CD1c-positive myeloid dendritic cell (primary cell): Measurements from ENCODE around the gene NEDD8.

Experiments
- DNase-seq: peaks from one replicate; pipeline ENCODE4 v3.0.0-alpha.2; 2016; ENCODE audit errors: extremely low spot score

Gene NEDD8

DNA sequence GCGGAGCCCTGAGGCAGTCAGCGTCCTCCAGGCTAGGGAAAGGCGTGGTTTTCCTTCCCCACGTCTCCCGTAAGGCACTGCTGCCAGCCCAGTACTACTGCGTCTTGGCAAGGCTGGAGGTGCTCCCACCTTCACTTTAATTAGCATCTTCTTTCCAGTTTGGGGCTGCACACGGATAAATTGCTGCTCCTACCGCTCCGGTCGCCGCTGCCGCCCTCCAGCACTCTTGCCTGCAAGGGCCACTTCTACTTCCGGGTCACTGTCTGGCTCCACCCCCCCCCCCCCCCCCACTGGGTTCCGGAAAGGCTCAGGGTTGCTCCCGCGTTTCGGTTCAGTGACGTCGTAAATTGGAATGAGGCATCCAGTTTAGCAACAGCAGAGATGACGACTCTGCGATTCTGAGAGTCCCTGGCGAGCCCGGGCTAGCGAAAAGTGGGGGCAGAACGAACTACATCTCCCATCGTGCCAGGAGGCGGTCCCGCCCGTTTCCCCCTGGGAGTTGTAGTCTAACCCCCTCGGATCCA is at the start of gene NEDD8:
TSS of gene NEDD8 (minus strand) at position 247 of the 524 bp plus-strand sequence. CDS start at position 147, 100 bp downstream.
- peak; percentile 97 for DNase-seq

DNA sequence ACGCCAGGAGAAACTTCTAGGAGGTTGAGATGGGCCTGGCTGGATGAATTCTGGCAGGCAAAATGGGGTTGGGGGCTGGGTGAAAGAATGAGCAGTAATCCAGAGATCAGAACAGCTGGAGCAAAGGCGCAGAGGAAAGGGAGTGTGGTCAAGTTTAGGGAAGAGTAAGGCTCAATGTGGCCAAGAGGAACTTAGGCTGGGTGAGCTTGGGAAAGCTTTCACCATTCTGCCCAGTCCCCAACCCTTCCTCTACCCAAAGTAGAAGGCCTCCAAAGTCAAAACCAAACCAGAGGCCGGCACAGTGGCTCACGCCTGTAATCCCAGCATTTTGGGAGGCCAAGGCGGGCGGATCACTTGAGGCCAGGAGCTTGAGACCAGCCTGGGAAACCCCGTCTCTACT is 49.5 kb upstream of the NEDD8 start:
- peak; percentile 33 for DNase-seq

DNA sequence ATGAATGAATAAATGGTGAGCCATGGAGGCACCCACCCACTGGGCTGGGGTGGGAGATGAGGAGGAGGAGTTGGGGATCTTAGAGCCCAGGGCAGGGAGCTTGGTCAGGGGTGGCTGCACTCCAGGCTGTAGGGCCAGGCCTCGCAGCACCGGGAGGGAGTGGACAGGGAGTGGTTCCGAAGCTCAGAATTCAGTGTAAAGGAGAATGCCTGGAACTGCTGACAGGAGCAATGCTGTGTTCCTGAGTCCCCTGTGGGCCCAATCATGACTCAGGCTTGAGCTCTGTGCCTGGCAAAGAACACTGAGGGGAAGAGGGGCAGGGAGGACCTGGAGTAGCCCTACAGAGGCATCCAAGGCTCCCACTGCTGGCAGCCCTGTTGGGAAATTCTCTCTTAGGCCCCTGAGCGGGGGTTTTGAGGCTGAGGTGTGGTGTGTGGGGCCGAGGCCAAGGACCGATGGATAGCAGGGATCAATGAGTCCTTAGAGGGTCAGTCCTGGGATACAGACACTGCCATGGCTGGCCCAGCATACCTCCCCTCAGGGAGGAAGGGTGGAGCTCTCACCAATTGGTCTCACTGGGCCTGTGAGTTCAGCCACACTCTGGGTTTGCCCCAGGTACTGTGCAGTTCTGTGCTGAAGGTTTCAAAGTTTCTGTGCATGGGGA is 48.8 kb upstream of the NEDD8 start:
- DNase-seq = no peak

DNA sequence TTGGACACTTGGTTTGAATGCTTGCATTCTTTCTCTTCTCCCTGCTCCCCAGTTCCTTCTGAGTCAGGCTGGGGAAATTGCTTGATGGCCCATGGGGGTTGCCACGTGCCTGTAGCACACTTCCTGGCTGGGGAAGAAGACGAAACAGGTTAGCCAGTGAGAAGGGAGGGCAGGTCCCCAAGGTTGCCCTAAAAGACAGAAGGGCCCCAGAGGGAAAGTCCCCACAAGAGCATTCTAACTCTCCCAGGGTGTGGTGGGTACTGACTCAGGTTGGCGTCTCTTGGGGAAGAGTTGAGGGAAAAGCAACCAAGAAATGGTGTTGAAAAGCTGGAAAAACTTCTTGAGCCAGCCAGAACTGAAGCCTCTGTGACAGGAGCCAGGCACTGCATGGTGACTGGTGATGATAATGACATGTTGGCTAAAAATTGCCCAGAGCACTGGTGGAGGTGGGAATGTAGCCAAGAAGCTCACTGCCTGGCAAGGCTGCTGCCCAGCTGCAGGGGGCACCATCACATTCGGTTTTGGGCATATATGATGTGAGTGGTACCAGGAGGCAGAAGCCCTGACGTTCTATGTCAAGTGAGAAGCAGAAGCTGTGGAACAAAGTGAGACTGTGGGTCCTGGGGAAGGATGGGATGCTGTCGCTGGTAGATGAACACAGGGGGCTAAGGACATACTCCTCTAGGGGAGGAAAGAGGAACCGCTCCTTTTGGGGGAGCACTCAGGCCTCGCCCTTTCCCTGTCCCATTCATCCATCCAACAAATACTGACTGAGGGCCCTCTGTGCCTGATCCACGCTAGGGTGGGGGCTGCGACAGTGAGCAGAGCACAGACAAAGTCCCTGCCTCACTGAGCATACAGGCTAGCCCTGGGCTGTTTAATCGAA is 47.4 kb upstream of the NEDD8 start:
- DNase-seq = peak; percentile 47

DNA sequence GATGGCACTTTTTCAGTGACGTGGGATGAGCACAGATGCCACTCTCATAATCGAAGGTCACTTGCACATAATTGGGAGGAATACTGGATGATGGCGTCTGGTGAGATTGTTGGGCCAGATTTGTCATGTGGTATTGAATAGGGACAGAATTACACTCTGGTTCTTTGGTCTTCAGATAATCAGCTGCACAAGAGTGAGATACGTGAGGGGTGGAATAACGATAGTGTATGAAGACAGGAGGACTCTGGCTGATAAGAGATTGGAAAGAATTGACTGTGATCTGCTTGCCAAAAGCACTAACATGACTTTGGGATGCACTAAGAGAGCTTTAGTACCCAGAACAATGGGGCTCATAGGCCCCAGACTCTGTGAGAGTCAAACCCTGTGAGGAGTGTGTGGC is 46.3 kb upstream of the NEDD8 start:
- DNase-seq = no peak

DNA sequence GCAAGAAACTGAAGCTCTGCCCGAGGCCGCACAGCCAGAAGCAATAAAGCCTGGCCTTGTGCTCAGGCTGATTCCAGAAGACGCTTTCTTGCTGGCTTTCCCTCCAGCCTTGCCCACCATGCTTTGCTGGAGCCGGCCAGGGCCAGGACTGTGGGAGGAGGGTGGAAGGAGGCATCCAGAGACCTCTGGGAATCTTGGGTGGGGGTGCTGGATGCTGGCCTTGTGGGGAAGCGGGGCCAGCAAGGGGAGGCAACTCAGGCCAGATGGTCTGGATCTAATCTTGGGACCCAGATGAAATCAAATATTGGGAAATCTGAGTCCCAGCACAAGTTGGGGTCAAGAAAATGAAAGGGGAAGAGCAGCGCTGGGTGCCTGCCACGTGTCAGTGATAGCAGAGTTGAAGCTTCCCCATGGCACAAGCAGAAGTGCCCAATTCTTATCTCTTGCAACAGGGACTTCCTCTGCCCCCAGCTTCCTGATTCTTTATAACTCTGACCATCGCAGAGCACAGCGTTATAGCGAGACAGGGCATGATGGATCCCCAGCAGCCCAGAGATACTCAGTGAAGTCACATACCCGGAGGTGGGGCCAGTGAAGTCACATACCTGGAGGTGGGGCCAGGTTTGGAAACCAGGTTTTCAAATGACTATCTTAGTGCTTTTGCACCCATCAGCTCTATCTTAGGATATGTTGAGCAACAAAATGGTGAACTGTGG is 45.6 kb upstream of the NEDD8 start:
- DNase-seq = peak; percentile 91

DNA sequence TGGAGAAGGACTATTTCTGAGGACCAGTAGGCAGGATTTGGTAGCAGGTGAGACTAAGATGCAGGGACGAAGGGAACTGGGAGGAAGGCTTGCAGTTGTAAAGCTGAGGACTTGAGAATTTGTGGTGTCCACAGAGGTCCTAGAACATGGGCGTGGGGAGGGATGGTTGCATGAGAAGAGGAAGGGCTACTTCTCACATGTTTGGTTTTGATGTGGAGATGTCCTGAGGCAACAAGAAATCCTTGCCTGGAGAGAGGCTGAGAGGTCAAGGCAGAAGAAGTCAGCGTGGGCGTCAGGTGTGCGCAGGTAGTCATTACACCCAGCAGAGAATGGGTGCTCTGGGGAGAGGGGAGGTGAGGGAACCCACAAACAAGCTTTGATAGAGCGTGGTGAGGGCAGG is 44.9 kb upstream of the NEDD8 start:
- DNase-seq = peak; percentile 65

DNA sequence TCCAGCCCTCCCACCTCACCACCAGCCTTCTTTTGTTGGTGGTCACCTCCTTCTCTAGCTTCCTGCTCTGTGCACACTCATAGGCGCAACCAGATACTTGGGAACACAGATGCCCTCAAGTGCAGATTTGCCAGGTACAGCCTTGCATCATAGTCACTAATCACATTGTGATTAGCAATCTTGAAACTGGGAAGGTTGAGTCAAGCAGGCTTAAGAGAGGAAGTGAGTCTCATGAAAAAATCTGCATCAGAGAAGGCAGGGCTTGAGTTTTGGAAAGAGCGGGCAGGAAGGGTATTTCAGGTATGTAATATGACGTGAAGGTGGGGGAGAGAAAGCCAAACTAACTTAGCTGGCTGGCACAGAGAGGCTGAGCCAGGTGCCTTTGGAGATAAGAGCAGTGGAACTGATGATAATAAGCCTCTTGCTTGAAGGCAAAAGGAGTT is 42.0 kb upstream of the NEDD8 start:
- peak; percentile 93 for DNase-seq

DNA sequence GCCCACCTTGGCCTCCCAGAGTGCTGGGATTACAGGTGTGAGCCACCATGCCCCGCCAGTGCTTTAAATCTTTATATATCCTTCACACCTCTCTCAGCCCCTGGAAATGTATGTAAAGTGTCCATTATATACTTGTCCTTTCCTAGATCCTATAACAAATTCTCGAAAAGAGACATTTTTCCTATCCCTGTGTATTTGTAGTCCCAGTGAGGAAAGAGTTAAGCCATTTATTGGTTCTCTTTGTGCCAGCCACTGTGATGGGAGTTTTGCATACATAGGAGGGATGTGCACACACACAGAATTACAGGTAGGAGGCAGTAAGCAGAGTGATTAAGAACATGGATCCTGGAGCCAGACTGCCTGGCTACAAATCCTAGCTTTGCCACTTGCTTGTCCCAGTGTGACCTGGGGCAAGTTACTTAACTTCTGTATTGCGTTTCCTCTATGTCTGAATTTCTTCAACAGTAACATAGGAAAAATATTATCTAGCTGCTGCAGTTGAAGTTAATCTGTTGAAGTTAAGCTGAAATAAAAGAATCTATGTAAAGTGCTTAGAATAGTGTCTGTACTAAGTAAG is 41.3 kb upstream of the NEDD8 start:
- DNase-seq = no peak

DNA sequence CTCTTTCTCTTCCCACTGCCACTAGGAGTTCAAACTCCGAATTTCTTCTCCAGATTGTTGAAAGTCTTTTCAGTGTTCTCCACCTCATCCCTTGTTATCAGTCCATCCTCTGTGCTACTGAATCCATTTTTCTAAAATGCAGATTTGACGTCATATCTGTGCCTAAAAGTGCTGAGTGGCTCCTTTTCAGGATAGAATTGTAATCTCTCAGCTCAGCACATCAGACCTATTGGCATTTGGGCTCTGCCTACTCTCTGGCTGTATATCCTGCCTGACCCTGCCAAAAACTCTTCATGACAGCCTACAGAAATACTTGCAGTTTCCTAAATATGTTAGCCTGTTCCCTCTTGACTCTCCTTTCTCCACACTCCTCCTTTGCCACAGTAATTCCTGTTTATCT is 40.3 kb upstream of the NEDD8 start:
- no peak for DNase-seq

DNA sequence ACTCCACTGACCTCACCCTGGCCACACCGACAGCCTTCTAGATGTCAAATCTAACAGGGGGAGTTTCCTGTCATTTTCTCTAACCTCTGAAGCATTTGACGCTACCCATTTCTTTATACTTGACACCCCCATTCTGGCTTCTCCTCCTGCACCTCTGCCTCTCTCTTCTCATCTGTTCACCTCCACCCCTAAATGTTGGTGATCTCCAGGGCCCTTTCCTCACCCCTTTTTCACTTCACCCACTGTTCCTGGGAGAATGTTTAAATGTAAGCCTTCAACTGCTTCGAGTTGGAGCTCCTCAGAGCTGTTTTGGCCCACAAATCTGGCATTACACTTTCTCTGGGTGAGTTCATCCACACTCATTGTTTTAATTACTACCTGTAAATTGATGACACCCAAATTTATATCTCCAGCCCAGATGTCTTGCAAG is 39.7 kb upstream of the NEDD8 start:
- no peak for DNase-seq

DNA sequence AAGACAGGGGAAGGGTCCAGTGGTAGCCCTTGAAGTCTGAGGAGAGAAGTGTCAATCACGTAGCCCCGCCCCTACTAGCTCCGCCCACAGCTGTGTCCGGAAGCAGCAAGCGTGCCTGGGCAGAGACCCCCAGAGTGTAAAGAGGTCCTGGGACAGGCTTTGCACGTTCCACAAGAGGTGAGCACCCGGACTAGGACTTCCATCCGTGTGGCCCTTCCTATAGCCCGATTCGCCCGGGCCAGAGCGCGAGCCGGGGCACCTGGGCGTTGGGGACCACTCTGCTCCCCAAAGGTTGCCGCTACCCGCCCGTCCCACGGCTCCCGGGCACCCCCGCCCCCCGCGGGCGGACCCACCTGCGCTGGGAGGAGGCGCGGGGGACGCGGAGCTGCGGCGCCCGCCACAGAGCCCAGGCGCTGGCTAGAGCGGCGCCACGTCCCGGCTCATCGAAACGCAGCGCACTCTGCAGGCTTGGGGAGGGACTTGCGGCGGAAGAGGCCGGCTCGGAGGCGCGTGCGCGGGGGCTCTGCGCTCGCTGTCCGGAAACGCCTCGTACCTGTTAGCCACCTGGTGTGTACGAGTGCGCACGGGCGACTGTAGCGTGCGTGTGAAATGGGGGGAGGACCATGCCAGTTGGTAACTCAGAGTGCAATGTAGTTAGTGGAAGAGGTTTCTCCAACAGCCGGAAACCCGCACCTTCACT is 39.1 kb upstream of the NEDD8 start, which contains the start of gene RABGGTA:
TSS of gene RABGGTA (minus strand) at position 464 of the 700 bp plus-strand sequence. CDS start 482 bp downstream, outside the sequence.
- peak; percentile 92 for DNase-seq

DNA sequence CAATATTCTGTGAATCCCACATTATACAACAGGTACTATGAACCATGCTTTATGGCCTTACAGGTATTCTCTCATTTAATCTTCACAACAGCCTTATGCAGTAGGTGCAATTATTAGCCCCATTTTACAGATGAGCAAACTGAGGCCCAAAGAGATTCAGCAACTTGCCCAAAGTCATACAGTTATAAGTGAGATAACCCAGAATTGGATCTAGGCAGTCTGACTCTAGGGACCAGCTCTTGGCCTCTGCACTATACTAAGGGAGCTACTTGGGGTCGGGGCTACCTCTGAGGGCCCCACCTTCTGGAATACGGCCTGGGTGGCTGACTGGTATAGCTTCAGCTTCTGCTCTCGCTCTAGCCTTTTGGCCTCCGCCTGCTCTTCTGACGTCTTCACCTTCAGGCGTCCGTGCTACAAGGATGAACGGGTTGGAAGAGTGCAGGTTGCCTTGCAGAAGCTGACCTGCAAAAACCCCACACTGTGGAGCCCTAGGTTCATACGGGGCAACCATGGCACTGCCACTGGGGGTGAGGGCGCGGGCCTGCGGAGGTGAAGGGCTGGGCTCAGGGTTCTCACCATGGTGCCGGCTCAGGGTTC is 38.5 kb upstream of the NEDD8 start:
- no peak for DNase-seq

DNA sequence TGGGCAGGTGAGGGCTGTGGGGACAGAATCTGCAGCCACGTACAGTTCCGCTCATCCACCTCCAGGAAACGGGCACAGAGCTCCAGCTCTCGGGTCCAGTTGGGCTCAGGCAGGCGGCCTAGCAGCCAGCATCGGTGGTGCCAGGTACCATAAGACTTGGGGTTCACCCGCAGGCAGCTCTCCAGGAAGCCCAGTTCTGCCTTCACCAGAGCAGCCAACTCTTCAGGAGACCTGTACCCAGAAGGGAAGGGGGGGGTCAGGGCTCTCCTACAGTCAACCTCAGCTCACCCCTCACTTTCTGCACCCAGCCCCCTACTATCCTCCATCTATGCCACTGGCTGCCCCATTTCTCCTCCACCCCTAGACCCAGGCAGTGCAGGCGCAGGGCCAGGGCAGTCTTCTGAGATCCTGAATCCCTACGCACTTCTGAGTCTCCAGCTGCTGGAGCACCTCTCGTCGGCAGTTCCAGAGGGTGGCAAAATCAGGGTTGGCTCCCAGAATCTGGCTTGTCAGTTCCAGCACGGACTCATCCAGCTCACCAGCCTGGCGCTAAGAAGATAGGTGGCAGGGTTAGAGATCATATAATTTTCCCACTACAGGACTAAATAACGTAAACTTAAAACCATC is 37.9 kb upstream of the NEDD8 start:
- DNase-seq = no peak

DNA sequence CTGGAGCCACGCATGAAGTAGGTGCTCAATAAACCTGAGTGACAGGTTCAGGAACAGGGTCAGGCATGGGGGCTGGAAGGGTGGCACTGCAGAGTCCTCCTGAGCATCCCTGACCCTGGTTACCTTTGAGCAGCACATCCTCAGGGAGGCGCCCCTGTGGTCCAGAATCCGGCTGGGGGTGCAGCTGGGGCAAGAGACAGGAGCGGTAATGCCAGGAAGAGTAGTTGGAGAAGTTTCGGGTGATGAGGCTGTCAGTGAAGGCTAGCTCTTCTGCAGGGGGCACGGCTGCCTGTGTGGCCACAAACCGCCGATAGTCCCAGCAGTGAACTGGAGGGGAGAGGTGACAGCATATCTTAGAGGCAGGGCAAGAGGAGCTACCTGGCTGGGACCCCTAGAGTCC is 37.2 kb upstream of the NEDD8 start:
- no peak for DNase-seq

DNA sequence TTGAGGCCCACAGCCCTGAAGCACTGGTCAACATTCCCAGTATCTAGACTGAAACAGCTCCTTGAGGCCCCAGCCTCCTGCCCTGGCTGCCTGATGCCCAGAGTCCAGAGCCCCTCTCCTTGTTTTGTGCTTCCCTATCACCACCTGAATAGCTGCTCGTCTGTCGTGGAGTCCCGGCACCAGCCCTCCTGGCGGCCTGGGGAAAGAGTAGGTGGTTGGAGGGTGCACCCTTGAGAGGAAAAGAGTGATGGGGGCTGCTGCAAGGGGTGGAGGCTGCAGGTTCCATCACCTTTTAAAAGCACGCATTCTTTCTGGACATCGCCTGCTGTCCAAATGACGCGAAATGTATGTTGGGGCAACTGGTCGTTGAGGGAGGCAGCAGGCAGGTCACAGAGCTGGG is 36.1 kb upstream of the NEDD8 start:
- no peak for DNase-seq

DNA sequence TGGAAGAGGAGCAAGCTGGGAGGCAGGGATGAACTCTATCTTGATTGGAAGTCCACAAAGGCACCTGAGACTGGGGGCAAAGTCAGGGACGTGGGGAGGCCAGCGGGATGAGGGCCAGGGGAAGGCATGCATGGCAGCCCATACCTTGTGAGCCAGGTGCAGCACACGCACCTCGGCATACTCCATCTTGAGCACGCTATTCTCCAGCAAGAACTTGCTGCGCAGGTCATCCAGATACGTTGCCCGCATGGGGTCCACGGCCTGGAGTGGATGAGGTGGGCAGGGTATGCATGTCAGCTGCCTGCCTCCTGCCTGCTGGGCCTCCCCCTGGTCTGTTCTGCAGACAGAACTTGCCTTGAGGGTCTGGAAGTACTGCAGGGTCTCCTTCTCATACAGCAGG is 35.3 kb upstream of the NEDD8 start:
- DNase-seq = no peak

DNA sequence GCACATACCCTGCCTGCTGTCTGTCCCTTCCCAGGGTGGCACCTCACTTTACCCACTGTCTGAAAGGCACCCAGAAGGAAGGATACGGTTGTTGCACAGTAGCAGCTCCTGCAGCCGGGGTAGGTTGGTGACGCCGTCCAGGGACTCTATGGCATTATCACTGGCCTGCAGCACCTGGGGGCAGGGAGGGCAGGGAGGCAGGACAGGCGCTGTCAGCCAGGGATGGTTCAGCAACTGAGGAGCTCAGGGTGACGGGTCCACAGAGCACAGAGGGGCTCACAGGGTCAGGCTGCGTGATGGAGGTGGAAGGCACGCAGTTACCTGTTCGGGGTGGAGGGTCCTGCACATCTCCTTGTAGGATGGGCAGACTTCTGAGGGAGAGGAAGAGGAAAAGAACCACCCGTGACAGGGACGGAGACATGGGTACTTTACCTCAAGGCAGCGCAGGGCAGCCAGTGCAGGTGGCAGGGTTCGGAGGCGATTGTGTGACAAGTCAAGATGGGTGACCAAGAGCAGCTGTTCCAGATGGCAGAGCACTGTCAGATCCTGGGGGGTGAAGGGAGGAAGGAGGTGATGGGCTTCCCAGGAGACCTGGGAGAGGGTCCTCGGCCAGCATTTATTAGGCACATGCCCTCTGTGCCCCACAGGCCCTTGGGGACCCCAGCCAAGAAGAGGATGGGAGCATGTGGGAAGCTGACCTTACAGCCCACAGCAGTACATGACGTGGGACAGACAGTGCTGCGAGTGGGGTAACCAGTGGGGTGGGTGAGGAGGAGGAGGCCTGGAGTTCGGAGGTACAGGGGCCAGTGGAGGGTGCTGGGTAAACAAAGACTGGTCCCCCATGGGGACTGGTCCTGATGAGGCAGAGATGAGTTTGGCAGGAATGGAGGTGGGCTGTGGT is 34.4 kb upstream of the NEDD8 start:
- no peak for DNase-seq

DNA sequence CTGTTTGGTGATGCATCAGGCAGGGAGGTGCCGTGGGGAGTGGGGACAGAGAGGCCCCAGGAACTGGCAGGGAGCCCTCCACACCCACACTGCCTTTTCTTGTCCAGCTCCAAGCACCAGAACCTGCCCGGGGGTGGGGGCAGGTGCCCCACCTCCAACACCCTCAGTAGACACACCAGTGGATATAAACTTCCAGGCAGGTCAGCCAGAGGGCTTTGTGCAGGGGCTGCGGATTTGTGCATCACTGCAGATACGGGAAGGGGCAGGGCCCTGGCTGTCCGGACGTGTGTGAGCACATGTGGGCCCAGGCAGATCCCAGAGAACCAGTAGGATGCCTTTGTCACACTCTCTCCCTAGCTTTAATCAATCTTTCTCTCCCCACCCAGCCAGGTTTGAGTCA is 32.1 kb upstream of the NEDD8 start:
- DNase-seq = no peak
